ENCODE results near the gene UPK3BL2.
"Not testable (repeated sequence)": the region's sequence is repeated elsewhere in the genome, so short reads cannot be mapped to it uniquely, and the experiment has no call there.

The UPK3BL2 gene

DNA sequence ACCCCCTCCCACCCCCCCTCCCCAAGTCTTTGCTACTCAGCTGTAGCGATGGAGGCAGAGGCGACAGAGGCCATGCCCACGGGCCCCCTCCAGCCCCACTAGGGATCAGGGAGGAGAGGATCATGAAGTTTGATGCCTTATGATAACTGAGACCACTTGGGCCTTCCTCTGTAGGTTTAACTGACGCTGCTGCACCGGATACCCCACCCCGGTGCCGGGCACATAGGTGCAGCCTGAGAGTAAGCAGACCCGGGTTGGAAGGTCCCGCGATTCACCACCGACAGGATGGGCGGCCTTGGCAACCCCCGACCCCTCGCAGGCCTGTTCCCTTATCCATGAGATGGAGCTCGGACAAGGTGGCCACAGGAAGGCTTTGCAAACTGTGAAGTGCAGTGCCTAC lies 49.5 kb downstream of the UPK3BL2 start:
- not testable (repeated sequence) for DNase-seq (ENCODE audit: low spot score)

DNA sequence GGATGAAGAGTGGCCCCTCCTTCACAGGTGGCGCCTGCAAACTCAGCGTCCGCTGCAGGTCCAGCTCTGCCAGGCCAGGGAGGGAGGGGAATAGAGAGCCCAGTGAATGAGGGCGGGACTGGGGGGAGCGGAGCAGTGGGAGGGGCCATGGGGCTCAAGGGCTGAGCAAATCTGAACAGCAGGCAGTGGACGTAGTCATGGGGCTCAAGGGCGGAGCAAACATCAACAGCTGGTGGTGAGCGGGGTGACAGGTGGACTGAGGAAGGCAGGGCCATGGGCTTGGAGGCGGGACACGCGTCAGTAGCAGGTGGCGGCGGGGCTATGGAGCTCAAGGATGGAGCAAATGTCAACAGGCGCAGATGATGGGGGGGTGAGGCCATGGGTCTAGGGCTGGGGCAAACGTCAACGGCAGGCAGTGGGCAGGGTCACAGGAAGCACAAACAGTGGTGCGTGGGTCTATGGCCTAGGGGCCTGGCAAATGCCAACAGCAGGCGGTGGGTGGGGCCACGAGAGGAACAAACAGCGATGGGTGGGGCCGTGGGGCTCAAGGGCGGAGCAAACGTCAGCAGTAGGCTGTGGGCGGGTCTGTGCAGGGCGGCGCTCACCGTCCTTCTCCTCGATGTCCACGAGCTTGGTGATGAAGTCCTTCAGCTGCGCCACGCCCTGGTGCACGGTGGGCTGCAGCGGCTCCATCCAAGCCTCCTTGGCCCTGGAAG lies 50.1 kb downstream of the UPK3BL2 start:
- not testable (repeated sequence) for DNase-seq (ENCODE audit: low spot score)

DNA sequence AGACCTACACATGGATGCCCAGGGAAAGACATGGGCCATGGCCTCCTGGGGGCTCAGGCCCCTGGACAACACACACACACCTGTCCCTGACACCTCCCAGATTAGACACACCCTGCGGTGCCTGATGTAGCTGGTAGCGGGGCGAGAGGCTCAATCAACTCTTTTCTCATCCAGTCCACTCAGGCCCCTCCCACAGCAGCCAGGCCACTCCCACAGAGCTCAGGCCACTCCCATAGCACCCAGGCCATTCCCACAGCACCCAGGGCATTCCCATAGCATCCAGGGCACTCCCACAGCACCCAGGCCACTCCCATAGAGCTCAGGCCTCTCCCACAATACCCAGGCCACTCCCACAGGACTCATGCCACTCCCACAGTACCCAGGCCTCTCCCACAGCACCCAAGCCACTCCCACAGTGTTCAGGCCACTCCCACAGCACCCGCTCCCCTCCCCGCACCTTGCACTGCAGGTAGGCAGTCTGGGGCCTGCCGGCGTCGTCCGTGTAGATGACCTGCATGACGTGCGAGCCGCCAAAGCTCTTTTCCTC lies 52.9 kb downstream of the UPK3BL2 start:
- DNase-seq (ENCODE audit: low spot score) = not testable (repeated sequence)
